GM13977 (cell line): ENCODE data around the gene TAF4.

ENCODE experiments used
- DNase-seq: peaks from one replicate; pipeline ENCODE4 v3.0.0; 2012; ENCODE audit warnings: low spot score
- CTCF ChIP-seq: IDR thresholded peaks from 2 replicates; pipeline ENCODE4 v1.5.1; 2012; ENCODE audit warnings: mild to moderate bottlenecking, control low read depth; ENCODE audit not compliant: insufficient read depth; ENCODE audit errors: extremely low read depth, missing control alignments
- in situ Hi-C: fragments of 300-500 bp; cut with MboI; formaldehyde crosslinking; loops from one replicate; pipeline ENCODE4 v1.12.0; 2022; ENCODE audit warnings: low sequenced_read_pairs, low pct_unique_long_range_greater_than_20kb, mixed read lengths, inconsistent platforms; ENCODE audit not compliant: unreplicated experiment

TAF4 gene

GRCh38 chr20:61925555-61926252, 140.0 kb downstream of the TAF4 start:
- DNase-seq = no peak
- in situ Hi-C loops = no loop called here
- no peak for TF ChIP-seq CTCF

- in situ Hi-C loops = no loop called here
- no peak for DNase-seq
- TF ChIP-seq CTCF = no peak
These were observed 140.7 kb downstream of the TAF4 start for GRCh38 chr20:61924858-61925554.
